Measurements from ENCODE around the gene SLC7A8.
A peak's percentile ranks its signal among the peaks of the same experiment; 100 is the strongest.
"Not testable (repeated sequence)": the region's sequence is repeated elsewhere in the genome, so short reads cannot be mapped to it uniquely, and the experiment has no call there.

SLC7A8 gene

GRCh38 chr14:23113431-23114119, 69.9 kb downstream of the SLC7A8 start:
- no peak for ATAC-seq

DNA sequence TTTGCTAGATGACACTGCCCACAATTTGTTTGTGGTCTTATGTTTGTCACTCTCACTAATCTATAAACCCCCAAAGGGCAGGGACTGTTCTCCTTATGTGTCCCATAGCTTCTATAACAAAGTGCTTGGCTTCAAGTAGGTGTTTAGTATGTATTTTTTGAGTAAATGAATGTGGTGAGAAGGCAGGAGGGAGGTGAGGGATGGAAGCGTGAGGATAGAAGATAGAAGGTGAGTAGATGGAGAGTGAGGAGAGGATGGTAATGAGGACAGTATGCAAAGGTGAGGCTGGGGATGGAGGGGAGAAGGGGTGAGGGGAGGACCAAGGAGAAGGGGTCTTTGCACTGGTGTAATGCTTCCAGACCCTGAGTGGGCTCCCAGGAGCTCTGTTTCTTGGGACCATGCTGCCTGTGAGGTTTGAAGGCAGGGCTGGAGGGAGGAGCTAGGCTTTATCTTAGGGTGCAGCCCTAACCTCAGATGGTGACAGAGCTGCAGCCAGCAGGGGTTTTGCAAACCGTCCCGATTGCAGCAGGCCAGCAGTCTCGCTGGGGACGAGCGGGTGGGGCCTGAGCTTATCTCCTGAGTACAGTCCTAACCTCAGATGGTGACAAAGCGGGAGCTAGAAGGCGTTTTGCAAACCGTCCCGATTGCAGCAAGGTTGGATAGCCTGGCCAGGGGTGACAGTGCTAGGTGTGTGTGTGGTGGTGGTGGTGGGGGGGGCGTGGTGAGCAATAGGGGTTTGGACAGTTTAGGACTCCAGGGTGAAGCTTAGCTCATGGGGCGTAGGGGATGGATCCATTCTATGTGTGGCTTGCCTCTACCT, 70.9 kb downstream of the SLC7A8 start:
- no peak for ATAC-seq

- no peak for ATAC-seq
Observed at GRCh38 chr14:23110579-23111365, 72.7 kb downstream of the SLC7A8 start.

DNA sequence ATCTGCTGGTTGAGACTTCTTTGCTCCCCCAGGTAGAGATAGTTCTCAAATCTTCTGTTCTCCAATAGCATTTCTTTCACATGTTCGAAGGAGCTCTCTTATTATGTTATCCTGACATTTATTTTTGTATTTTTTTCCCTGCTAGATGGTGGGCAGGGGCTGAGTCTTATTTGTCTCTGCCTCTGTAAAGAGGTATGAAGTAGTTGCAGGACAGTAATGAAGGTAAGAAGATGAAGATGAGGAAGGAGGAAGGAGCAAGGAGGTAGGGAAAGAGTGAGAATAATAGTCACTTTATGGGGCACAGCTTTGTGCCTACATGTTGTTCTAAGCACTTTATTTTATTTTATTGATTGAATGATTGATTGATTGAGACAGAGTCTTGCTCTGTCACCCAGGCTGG, 73.7 kb downstream of the SLC7A8 start:
- ATAC-seq, result no peak

DNA sequence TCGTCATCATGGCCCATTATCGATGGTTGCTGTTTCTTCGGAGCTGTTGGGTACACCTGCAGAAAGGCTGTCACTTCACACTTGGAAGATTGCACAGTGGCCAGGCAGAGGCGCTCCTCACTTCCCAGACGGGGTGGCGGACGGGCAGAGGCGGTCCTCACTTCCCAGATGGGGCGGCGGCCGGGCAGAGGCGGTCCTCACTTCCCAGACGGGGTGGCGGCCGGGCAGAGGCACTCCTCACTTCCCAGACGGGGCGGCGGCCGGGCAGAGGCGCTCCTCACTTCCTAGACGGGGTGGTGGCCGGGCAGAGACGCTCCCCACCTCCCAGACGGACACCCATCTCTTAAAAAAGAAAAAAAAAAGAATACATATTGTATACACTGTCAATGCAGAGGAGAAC, 75.3 kb downstream of the SLC7A8 start:
- not testable (repeated sequence) for ATAC-seq

- not testable (repeated sequence) for ATAC-seq
Observed at GRCh38 chr14:23107620-23108019, 75.8 kb downstream of the SLC7A8 start.

DNA sequence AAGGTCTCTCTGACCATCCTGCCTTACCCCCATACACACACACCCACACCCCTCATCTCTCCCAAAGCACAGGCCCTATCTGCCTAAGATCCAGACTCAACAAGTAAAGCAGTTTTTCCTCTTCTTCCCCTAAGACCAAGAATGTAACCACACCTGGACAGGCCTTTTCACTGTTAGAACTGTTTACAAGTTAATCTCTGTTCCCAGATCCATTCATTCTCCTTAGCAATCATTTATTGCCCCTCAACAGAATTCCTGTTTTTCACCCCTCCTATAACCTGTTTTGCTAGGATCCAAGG, 76.8 kb downstream of the SLC7A8 start:
- no peak for ATAC-seq

DNA sequence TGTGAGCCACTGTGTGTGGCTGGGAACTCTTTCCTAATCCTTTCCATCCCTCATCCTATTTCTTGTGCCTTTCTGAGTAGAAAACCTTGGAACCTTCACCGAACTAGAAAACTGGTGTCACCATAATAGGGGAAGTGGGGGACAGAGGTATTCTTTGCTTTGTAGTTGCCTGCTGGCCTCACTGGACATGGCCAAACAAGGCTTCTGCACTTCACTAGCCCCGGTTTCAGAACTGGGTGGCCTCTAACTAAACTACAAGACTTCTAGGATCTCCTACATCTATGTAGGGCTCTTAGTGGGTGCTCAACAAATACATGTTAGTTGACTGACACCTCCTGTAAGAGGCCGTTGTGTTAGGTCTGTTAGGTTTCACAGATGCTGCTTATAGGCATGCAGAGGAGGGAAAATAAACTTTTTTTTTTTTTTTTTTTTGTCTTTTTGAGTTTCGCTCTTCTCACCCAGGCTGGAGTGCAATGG, 78.1 kb downstream of the SLC7A8 start:
- no peak for ATAC-seq

GRCh38 chr14:23104591-23105347, 78.7 kb downstream of the SLC7A8 start, which contains the start of gene CIROP:
CIROP (minus strand) TSS chr14:23104989; CDS start chr14:23104920, 69 bp downstream.
- no peak for ATAC-seq

- ATAC-seq, result no peak
Observed at GRCh38 chr14:23104070-23104590, 79.3 kb downstream of the SLC7A8 start.

DNA sequence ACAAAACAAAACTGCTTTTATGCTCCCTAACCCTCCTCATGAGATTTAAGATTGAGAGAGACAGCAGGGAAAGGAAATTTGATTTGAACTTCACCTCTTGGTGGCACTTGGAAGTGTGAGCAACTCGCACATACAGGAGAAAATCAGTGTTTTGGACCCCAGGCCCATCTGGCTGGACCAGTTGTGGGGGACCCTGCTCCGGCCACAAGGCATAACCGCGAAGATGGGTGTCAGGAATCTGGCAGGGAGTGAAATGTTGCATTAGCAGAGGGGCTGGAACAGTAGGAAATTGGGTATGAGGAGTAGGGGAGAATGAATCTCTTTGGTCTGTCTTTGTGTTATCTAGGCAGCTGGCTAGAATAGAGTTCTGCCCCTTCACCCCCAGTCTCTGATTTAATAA, 79.9 kb downstream of the SLC7A8 start:
- no peak for ATAC-seq

- ATAC-seq, result no peak
Observed at GRCh38 chr14:23102801-23103200, 80.7 kb downstream of the SLC7A8 start.

DNA sequence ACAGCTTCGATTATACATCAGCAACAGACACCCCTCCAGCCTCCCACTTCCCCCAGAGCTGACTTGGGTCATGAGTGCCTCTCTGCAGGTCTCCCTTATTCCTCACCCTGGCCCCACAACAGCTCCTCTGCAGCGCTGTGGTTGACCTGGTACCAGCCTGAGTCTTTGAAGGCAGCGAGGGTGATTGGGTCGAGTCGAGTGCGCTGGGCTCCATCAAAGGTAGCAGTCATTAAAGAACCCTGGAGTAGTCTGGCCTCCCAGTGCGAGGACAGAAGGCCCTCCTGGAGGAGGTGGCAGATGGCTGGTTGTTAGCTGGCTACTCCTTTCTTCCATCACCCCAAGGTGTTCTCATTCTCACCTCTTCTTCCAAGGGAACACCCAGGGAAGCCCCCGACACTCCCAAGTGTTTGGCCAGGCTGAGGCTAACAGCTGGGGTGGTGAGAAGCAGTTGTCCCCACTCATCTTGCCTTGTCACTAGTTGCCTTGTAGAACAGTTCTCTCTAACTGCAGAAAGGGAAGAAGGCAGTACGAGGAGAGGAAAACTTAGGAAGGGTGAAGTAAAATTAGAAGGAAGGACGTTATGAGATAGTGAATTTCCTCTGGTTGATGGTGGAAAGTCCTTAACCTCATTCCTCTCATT, 81.4 kb downstream of the SLC7A8 start:
- no peak for ATAC-seq

DNA sequence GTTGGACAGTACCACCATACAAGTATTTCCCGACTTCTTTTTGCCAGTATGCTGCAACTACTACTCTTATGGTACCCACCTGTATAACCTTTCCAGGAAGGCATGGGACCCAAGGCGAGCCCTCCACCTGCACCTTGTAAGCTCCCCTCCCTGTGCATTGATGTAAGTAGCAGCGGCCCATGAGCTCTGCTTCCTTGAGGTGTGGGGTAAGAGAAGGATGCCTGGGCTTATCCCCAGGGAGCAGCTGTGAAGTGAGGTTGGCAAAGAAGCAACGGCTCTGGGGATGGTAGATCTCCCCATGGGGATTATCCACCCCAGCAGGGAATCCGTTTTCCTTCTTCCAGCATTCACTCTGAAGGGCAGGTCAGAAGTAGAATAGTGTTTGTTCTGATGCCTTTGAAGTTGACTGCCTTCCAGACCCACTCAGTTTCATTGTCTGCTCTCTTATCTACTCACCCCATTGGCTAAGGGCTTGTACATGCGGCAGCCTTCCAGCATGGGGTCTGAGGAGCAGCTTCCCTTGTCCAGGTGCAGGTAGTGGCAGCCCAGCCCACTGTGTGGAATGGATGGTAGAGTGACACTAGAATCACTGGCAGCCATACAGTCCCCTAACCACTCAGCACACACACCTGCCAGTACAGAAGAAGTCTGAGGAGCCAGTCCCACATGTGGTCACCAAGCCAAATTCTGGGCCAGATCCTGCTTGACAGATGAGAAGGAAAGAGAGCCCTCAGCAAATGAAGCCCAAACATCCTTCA, 82.1 kb downstream of the SLC7A8 start:
- no peak for ATAC-seq

GRCh38 chr14:23099212-23099861, 84.1 kb downstream of the SLC7A8 start:
- ATAC-seq, result no peak

GRCh38 chr14:23097786-23098185, 85.7 kb downstream of the SLC7A8 start:
- no peak for ATAC-seq

- peak; percentile 90 to 91 for ATAC-seq
Observed at GRCh38 chr14:23095196-23096108, 88.0 kb downstream of the SLC7A8 start, which contains the start of gene C14orf119. C14orf119 (plus strand) TSS chr14:23095505; CDS start chr14:23097659, 2,154 bp downstream.

GRCh38 chr14:23094666-23095195, 88.7 kb downstream of the SLC7A8 start, which contains the start of gene ACIN1:
ACIN1 (minus strand) TSS chr14:23095136; CDS start chr14:23095112, 24 bp downstream.
- ATAC-seq, result peak; percentile 37 to 44

All from activated CD4-positive, CD25-positive, alpha-beta regulatory T cell treated with anti-CD3 and anti-CD28 coated beads, Interleukin-2, amount 50 U/mL, for 24 hours (primary cell).